Measurements from ENCODE around the gene SLC31A1.

GRCh38 chr9:113269871-113270270 lies 48.5 kb downstream of the SLC31A1 start:
- no peak for TF ChIP-seq CTCF (IDR thresholded peaks at IDR 0.05; ENCODE audit: low read depth, low read length, poor library complexity, severe bottlenecking)
- no peak for TF ChIP-seq EZH2phosphoT487 (IDR thresholded peaks at IDR 0.05; ENCODE audit: borderline replicate concordance, low read length)

All from DOHH2 (cell line).